ENCODE measurements around the gene DGKH.

DNA sequence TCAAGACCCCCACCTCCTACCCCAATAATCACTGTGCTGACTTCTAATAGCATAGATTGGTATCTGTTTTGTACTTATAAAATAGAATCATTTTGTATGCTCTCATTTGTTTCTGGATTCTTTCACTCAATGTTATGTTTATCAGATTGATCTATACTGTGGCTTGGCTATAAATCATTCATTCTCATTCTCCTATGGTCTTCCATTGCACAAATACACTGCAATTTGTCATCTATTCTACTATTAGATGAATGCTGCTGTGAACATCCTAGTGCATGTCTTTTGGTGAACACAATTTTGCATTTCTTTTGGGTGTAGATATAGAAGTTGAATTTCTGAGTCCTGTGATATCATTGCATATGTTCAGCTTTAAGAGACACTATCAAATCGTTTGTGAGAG, 128.7 kb downstream of the DGKH start:
- TF ChIP-seq, protein P1, sequence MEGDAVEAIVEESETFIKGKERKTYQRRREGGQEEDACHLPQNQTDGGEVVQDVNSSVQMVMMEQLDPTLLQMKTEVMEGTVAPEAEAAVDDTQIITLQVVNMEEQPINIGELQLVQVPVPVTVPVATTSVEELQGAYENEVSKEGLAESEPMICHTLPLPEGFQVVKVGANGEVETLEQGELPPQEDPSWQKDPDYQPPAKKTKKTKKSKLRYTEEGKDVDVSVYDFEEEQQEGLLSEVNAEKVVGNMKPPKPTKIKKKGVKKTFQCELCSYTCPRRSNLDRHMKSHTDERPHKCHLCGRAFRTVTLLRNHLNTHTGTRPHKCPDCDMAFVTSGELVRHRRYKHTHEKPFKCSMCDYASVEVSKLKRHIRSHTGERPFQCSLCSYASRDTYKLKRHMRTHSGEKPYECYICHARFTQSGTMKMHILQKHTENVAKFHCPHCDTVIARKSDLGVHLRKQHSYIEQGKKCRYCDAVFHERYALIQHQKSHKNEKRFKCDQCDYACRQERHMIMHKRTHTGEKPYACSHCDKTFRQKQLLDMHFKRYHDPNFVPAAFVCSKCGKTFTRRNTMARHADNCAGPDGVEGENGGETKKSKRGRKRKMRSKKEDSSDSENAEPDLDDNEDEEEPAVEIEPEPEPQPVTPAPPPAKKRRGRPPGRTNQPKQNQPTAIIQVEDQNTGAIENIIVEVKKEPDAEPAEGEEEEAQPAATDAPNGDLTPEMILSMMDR (IDR thresholded peaks at IDR 0.05), result no peak
- no peak for TF ChIP-seq ZFX (IDR thresholded peaks at IDR 0.05; ENCODE audit: borderline replicate concordance)
